ENCODE data around the gene RGS14. TPM values are rescaled to one million over a fixed set of nuclear protein-coding genes. Genes with fewer than 3 reads are reported as not detected.

Gene RGS14
- total and polyA plus RNA-seq, 2 donors (not counting 3 experiments of a cell fraction or from before 2014, with no cell fraction given): 4.3 to 7.3 TPM

GRCh38 chr5:177359451-177359851 lies 1.7 kb downstream of the RGS14 start:
- POLR2A ChIA-PET: no interaction called here

More at GRCh38 chr5:177359451-177359851, 1.7 kb downstream of the RGS14 start:
- no peaks in the 10 kb centered on the region for H3K27me3 ChIP-seq (ENCODE audit: control insufficient read depth in 2 of 2, insufficient read depth in 2 of 2, low read length in 2 of 2)
- intact Hi-C loops (cut with micrococcal nuclease): no loop called here
- DNase-seq (ENCODE audit: low read depth, low spot score): no peak
- no peak overlapping the region for H3K4me2 ChIP-seq (ENCODE audit: insufficient read depth, low read length)
- no peak for FAIRE-seq
- H3K9me3 ChIP-seq (replicated peaks; ENCODE audit: control insufficient read depth, insufficient read depth, low read length): no peaks in the 10 kb centered on the region
- dilution Hi-C loops (cut with MboI; ENCODE audit: extremely low pct_ligation_motif_present, low sequenced_read_pairs): no loop called here
- H3K36me3 ChIP-seq (ENCODE audit: control insufficient read depth in 2 of 2, extremely low read depth in 1 of 2, insufficient read depth in 2 of 2, low read length in 2 of 2): no peaks in the 10 kb centered on the region
- no peaks in the 10 kb centered on the region for H4K20me1 ChIP-seq (replicated peaks; ENCODE audit: control insufficient read depth, extremely low read depth, insufficient read depth, low read length)
- H3K4me3 ChIP-seq (replicated peaks in 1 of 3; ENCODE audit: insufficient read depth in 1 of 3, low read depth in 1 of 3, low read length in 3 of 3): no peak overlapping the region
- no peak overlapping the region for H3K9ac ChIP-seq (replicated peaks; ENCODE audit: extremely low read depth, insufficient read depth, low read length)
- H3K79me2 ChIP-seq (ENCODE audit: control insufficient read depth, insufficient read depth, low read length): no peaks in the 10 kb centered on the region
- H3K27ac ChIP-seq (ENCODE audit: insufficient read depth, low read depth, low read length): no peak overlapping the region
- CTCF ChIA-PET: interaction anchor here (1.2 to 6.3 kb wide), 2 partner anchors 11 to 41 kb away, joined by 3 to 31 read pairs; no protein-coding TSS in a partner anchor
- no peak overlapping the region for H2AFZ ChIP-seq (ENCODE audit: low read depth, low read length)
- H3K4me1 ChIP-seq (ENCODE audit: control insufficient read depth, extremely low read depth, insufficient read depth, low read length): peaks cover 19% of the 10 kb centered on the region
- TF ChIP-seq FOS (IDR thresholded peaks at IDR 0.05; ENCODE audit: borderline replicate concordance, insufficient read depth, low read length) (no peak), CTCF (IDR thresholded peaks at IDR 0.05; ENCODE audit: extremely low read depth in 1 of 2, insufficient read depth in 1 of 2, low read depth in 1 of 2, low read length in 2 of 2) (no peak), POLR2A (IDR thresholded peaks at IDR 0.05; ENCODE audit: low read depth, low read length) (no peak), POLR2AphosphoS5 (IDR thresholded peaks at IDR 0.05; ENCODE audit: insufficient read depth, low read depth, low read length) (no peak), JUN (IDR thresholded peaks at IDR 0.05; ENCODE audit: borderline replicate concordance, insufficient read depth, insufficient read length, low read depth) (no peak), MYC (IDR thresholded peaks at IDR 0.05; ENCODE audit: low read depth, low read length) (no peak), EZH2 (IDR thresholded peaks at IDR 0.05; ENCODE audit: borderline replicate concordance, low read depth, low read length, severe bottlenecking) (no peak)
- H3K9me1 ChIP-seq (replicated peaks; ENCODE audit: control insufficient read depth, extremely low read depth, insufficient read depth, low read length): no peaks in the 10 kb centered on the region
- BruUV-seq (replicated peaks): no TSS peak
